NCI-H345 treated with DMSO at 0.1 percent for 48 hours (cell line): ENCODE results near the gene ARFGAP1.

Source experiments
- DNase-seq: peaks from one replicate; lab custom pipeline; 2025; ENCODE audit not compliant: unreplicated experiment; lab: John Stamatoyannopoulos, UW

ARFGAP1 gene

GRCh38 chr20:63318391-63319163, 46.0 kb downstream of the ARFGAP1 start:
- no peak for DNase-seq

GRCh38 chr20:63319164-63320040, 46.8 kb downstream of the ARFGAP1 start:
- DNase-seq: no peak

- DNase-seq: no peak
Observed at GRCh38 chr20:63320041-63320511, 47.5 kb downstream of the ARFGAP1 start.

- no peak for DNase-seq
Observed at GRCh38 chr20:63320616-63321147, 48.1 kb downstream of the ARFGAP1 start.

- DNase-seq: no peak
Observed at GRCh38 chr20:63321148-63321831, 48.7 kb downstream of the ARFGAP1 start.

- DNase-seq: no peak
Observed at GRCh38 chr20:63322146-63322932, 49.7 kb downstream of the ARFGAP1 start.

GRCh38 chr20:63322933-63323273, 50.3 kb downstream of the ARFGAP1 start:
- no peak for DNase-seq

- no peak for DNase-seq
Observed at GRCh38 chr20:63323357-63323981, 50.9 kb downstream of the ARFGAP1 start.

- no peak for DNase-seq
Observed at GRCh38 chr20:63325021-63325471, 52.4 kb downstream of the ARFGAP1 start.

GRCh38 chr20:63325554-63326313, 53.1 kb downstream of the ARFGAP1 start:
- no peak for DNase-seq

GRCh38 chr20:63326314-63327230, 54.0 kb downstream of the ARFGAP1 start:
- DNase-seq: no peak

GRCh38 chr20:63327231-63327745, 54.7 kb downstream of the ARFGAP1 start:
- no peak for DNase-seq

GRCh38 chr20:63328026-63328700, 55.5 kb downstream of the ARFGAP1 start:
- DNase-seq: no peak

- no peak for DNase-seq
Observed at GRCh38 chr20:63328718-63329275, 56.2 kb downstream of the ARFGAP1 start.

GRCh38 chr20:63329331-63330083, 56.9 kb downstream of the ARFGAP1 start:
- no peak for DNase-seq

GRCh38 chr20:63330084-63330760, 57.6 kb downstream of the ARFGAP1 start:
- no peak for DNase-seq
